GM21423 (cell line): Measurements from ENCODE around the gene KLHL29.
"Not testable (repeated sequence)": the region's sequence is repeated elsewhere in the genome, so short reads cannot be mapped to it uniquely, and the experiment has no call there.

Experiments used
- ATAC-seq: cut with Tn5 transposase; IDR thresholded peaks from one replicate; pipeline ENCODE4 v1.9.1; 2021; ENCODE audit warnings: mild to moderate bottlenecking, moderate library complexity; ENCODE audit not compliant: unreplicated experiment

KLHL29 gene

DNA sequence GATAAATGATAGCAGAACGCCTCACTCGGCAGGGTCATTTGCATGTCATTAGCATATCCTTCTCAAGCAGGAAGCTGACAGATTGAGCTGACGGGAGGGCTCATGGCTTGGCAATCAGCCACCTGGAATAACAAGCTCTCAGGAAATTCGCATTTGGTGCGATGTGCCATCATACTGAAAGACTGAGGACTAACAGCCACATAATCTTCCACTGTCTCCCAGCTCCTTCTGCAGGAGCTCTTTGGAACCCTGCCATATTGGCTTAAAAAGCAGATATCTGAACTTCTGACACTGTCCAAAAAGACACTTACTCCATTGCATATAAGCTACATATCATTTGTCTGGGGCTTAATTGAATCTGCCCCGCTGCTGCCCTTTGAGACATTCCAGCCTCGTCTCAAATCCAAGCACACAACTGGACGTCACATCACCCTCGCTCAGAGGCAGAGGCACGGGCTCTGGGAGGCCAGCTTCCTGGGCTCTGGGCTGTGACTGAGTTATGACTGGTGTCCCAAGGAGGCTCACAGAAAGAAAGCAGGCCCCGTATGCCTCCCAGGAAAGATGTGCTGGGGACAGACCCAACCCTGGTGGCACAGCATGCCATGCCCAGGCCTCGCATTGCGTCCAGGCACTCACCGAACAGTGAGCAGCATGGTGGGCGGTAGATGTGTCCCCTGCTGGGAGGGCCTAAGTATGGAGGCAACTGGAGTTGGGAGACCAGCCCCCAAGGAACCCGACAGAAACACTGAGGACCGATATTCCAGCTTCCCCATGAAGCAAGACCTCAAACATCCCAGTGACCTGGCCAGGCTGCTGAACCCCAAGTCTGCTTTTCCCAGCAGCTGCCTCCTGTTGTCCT lies 314.0 kb downstream of the KLHL29 start:
- ATAC-seq = no peak

DNA sequence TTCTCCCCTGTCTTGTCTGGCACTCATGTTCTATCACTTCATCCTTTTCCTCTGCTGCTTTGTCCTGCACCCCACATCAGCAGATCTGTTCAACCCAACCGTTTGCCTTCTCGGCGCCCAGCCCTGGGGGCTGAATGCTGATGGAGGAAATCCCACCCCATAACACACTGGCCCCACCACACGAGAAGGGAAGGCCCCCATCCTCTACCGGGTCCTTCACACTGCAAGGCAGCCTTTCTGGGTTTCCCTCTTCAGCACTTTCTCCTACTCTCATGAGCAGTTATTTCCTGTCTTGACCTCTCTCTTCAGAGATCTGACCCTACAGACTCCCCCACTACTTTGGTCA lies 314.6 kb downstream of the KLHL29 start:
- no peak for ATAC-seq

DNA sequence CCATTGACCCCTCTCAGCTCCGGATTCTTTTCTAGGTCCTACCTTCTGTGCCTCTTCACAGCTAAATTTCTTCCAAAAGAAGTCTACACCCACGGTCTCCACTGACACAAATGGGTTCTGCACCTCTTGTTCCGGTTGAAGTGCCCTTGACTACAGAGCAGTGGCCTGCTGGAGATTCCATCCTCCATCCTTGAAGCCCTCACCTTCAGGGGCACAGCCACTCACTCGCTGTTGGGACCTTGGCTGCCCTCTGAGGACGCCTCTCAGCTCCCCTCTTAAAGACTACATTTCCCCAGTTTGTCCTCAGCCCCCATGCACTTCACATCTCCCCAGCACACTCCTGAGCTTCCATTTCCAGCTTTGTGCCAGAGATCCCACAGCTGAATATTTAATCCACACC lies 315.6 kb downstream of the KLHL29 start:
- ATAC-seq = no peak

DNA sequence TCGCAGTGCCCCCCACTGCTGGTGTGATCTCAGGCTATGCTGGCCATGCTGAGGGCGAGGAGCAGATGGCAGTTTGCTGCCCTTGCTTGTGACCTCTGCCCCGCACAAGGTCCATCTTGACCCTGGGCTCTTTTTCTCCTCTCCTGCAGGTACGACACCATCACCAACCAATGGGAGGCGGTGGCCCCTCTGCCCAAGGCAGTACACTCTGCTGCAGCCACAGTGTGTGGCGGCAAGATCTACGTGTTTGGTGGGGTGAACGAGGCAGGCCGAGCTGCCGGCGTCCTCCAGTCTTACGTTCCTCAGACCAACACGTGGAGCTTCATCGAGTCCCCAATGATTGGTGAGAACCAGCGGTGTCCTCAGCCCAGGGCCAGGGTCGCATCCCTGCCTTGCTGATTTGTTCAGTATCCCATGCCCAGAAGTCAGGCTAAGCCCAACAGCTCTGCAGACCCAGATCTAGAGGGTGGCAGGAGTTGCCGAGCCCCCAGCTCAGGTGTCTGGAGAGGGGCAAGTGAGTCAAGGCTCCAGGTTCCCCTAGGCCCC lies 318.1 kb downstream of the KLHL29 start:
- ATAC-seq = no peak

DNA sequence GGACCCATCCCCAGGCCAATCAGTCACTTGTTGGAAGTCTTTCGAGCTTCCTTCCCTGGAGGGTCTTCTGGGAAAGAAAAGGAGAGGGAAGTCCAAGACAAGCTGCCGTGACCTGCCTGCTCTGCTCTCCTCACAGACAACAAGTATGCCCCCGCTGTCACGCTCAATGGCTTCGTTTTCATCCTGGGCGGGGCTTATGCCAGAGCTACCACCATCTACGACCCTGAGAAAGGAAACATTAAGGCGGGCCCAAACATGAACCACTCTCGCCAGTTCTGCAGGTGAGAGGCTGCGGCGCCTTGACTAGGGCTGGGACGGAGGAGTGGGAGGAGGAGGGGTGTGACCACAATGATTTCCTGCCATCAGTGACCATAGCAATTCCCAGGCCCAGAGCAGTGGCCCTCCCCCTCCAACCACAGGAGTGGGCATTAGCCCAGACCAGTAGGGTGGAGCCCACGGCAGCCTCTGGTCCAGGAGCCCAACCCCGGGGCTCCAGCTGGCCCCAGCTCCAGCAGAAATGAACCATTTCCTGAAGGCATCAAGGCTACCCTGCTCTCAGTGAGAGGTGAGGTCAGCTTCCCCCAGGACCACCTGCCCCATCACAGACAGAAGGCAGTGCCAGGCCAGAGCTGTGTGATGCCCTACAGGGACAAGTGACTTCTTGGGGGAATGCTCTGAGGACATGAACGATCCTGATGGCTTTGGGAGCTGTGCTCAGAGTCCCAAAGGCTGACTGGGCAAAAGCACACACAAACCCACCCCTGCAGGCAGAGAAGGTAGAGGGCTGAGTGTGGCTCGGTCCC lies 318.8 kb downstream of the KLHL29 start:
- ATAC-seq = no peak

DNA sequence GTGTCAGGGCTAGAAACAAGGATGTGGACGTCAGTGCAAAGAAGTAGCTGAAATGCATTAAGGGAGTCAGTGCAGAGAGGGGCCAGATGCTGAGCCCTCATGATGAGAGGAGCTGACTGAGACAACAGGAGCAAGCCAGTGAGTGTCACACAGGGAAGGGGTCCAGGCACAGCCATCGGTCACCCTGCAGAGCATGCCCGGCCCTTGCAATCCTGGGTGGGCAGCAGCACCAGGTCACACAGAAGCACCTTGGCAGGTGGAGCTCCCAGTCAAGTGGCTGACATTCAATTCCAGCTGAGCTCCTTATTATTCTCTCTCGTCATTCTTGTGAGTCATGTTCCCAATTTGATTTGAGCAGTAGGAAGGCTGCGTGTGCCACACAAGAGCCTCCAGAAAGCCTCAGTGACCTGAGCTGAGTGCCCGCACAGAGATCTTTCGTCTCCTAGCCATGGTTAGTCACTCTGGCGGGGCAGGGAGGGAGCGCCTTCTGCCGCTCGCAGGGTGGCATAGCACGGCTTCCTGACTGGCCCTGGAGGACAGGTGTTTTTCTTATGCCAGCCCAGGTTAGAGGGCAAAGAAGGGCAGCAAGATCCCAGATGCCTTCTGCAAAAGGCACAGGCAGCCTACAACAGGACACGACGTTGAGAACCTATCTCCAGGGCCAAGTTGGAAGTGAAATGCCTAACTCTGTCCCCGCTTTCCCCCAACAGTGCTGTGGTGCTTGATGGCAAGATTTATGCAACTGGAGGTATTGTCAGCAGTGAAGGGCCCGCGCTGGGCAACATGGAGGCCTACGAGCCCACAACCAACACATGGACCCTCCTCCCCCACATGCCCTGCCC lies 321.0 kb downstream of the KLHL29 start:
- ATAC-seq = no peak

DNA sequence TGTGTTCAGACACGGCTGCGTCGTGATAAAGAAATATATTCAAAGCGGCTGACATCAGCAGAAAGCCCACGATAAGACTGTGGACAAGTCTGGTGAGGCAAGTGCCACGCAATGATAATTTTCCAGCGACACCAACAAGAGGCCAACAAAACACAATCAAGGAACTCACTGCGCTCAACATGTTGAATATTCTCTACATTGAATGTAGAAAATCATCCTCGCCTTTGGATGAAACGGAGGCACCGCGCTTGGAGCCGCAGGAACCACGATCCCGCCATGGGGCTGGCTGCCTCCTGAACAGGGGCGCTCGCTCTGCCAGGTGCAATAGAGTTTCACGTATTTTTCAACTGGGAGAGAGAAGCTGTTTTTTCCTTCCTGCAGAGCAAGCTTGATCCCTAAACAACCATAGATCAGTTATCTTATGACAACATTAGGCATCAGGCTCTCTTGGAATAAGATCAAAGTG lies 321.7 kb downstream of the KLHL29 start:
- no peak for ATAC-seq

DNA sequence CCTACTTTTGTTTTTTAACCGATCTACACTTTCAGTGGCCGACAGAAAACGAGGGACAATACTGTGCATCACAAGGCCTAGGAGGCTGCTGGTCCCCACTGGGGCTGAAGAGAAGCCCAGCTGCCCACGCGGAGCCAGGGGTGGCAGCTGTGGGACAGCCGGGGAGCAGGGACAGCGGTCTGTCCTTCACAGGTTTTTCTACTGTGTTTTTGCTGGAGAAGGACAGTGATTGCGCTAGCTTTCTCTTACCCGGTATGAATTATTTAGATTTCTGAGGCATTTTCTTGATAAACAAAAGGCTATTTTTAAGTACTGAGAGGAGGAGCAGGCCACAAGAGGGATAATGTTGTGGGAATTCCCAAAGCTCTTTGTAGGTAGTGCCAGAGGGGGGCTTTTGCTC lies 322.1 kb downstream of the KLHL29 start:
- ATAC-seq = no peak

DNA sequence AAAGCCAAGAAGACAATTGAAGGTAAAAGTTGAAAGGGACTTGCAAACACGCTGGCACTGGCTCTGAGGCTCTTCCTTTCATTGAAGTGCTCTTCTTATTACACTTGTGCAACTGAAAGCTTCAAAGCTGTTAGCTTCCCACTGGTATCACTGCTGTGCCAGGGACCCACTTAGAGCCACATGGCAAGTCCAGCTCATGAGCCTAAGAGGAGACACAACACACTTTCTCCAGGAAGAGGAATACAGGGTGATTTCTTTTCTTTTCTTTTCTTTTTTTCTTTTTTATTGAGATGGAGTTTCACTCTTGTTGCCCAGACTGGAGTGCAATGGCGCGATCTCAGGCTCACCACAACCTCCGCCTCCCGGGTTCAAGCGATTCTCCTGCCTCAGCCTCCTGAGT lies 323.8 kb downstream of the KLHL29 start:
- ATAC-seq = no peak

DNA sequence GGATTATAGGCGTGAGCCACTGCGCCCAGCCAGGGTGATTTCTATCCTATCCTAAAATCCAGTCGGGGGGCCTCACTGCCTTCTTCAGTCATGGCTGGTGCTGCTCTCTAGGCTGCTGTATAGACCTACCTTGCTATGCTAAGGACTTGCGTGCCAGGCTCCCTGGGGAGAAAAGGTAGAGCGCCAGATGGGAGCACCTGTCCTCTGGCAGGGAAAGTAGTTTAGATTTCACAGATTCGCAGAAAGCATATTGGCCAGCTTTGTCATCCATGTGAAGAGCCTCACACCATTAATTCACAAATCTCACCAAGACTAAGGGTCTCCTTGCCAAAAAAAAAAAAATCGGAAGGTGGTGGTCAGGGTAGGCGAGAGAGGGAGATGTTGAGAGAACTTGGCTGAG lies 324.3 kb downstream of the KLHL29 start:
- ATAC-seq = no peak

DNA sequence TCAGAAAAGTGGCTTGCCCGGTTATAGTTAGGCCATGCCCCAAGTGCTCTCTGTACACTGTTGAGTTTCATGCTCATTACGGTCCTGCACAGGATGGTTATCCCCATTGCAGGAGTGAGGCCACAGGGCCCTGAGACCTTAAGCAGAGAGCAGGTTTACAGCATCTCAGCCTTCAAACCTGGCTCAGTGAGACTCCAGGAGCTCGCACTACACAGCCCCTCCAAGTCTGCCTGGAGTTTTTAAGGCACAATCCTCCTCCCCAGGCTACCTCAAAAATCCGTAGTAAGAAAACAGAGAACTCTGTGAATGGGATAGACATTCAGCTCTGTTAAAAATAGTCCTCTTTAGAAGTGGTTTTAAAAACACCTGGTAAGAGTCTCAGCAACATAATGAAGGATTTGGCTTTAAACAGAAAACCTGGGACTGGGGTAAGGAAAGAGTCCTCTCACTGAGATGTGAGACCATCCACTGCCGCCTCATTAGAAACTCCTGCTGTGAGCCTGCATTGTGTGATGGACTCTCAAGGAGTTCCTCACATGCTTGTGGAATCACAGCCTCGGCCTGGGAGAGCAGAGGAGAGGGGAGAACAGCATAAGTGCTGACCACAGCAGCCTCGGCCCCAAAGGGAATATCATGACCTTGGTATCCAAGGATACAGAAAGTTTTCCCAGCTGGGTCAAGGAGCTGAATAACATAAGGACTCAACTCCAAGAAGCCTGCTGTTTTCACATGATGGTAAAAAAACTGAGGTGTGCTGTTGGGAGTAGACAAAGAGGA lies 327.2 kb downstream of the KLHL29 start:
- no peak for ATAC-seq

DNA sequence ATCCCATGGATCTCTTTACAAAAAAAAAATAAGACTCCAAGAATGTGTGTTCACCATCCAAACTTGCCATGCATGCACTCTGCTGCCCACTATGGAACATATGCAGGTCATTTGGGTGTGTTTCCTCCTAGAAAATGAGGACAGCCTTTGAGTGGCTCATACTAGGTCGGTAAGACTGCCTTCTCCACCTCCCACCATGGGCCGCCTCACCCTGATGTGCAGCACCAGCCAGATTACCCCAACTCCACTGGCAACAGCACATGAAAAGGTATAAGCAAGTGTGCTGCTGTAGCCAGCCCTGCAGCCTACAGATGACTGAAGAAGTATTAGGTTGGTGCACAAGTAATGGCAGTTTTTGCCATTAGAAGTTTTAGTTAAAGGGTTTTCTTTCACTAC lies 327.8 kb downstream of the KLHL29 start:
- no peak for ATAC-seq

DNA sequence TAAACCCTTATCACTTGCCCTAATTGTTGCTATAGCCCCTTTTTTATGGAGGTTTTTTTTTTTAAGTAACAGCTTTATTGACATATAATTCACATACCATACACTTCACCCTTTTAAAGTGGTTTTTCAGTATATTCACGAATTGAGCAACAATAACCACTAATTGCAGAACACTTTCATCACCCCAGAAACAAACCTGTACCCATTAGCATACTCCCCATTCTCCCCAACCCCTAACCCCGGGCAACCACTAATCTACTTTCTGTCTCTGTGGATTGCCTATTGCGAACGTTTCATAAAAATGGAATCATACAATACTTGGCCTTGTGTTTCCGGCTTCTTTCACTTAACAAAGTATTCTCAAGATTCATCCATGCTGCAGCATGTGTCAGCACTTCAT lies 328.4 kb downstream of the KLHL29 start:
- no peak for ATAC-seq

DNA sequence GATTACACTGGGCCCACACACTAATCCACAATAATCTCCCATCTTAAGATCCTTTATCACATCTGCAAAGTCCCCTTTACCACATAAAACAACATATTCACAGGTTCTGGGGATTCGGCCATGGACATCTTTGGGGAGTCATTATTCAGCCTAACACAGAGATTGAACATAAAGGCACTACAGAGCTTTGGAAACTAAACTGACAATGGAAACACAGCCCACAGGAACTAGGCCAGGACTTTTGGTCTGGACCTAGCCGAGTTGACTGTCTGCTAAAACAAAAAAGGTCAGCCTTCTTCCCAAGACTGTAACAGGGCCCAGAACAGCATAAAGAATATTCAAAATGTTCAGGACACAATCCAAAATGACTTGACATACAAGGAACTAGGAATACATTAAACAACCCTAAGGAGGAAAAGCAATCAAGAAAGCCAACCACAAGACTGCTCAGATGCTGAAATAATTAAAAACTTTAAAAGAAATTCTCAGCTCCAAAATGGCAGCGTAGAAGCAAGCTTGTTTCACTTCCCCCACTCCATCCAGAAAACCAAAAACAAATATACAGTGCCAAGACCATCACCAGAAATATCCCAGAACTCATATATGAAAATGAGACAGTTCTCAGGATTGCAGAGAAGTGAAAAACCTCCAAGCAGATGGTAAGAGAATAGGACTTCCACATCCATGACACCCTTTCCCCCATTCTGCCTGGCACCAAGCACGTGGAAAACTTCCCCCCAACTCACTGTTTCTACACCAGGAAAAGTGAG lies 334.1 kb downstream of the KLHL29 start:
- no peak for ATAC-seq

DNA sequence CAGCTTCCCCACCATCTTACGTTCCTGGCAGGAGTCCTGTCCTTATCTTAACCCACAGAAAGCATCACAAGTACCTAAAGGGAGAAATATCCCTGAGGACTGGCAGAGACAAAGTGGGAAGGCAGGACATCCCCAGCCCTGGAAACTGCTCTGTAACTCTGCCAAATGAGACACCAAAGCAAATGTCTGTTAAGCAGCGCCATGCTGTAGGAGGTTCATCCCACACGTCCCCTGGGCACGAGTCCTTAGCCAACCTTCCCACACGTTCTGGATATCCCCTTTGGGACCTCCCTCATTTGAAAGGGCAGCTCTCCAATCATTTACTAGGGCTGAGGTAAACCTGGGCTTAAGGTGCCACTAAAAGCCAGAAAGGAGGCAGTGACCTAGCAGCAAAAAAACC lies 334.7 kb downstream of the KLHL29 start:
- ATAC-seq = no peak

DNA sequence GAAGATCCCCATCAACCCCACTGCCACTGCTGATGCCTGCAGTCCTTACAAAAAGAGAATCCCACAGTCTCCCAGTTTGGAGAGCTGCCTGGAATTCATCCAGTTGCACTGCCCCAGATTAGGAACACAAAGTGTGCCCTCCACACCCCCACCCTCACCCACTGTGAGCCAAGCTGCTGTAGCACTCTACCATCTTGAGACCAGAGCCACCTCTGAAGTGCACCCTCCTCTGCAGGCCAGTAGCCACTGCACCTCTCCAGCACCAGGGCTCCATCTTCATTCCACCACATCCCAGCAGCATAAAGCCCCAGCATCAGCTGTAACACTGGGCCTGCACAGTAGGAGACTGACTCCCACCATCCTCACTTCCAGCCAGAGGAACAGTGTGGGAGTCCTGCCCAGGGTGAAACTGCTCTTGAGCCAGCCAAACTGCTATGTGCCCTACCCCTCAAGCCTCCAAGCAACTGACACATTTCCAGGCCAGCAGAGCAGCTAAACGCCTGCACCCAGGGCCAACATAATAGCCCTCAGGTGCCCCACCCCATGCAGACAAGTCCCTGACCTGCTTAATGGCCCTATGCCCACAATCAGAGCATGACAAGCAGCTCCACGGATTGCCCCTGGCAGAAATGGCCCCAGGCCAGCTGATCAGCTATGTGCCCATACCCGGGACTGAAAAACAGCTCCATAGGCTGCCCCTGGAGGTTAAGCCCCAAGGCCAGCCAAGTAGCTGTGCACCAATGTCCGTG lies 335.9 kb downstream of the KLHL29 start:
- ATAC-seq = no peak

DNA sequence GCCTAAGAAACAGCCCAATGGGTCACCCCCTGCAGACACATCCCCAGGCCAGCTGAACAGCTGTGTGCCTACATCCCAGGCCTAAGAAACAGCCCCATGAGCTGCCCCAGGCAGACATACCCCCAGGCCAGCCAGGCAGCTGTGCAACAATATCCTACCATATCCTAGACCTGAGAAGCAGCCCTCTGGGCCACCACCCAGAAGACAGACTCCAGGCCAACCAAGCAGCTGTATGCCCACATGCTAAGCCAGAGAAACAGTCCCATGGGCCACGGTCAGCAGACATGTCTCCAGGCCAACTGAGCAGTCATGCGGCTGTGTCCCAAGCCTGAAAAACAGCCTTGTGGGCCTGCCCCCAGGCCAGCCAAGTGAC lies 336.5 kb downstream of the KLHL29 start:
- no peak for ATAC-seq

DNA sequence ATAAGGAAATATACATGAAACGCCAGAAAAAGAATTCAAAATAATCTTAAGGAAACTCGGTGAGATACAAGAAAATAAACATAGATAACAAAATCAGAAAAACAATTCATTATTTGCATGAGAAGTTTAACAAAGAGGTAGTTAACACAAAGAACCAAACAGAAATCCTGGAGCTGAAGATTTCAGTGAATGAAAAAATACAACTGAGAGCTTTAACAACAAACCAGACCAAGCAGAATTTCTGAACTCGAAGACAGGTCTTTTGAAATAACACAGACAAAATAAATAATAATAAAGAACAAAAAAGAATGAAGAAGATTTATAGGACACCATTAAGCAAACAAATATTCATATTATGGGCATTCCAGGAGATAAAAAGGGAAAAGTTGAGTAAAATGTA lies 337.3 kb downstream of the KLHL29 start:
- no peak for ATAC-seq

DNA sequence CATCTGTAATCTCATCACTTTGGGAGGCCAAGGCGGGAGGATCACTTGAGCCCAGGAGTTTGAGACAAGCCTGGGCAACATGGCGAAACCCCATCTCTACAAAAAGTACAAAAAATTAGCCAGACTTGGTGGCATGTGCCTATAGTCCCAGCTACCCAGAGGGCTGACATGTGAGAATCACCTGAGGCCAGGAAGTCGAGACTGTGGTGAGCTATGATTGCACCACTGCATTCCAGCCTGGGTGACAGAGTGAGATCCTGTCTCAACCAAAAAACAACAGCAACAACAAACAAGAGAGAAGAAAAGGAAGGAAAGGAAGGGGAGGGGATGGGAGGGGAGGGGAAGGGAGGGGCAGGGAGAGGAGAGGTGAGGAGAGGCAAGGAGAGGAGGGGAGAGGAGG lies 338.1 kb downstream of the KLHL29 start:
- not testable (repeated sequence) for ATAC-seq
